ENCODE data around the gene GAMT. TPM values are rescaled to one million over a fixed set of nuclear protein-coding genes. Genes with fewer than 3 reads are reported as not detected.

Gene GAMT
- total RNA-seq, 2 experiments from 2014 or later: 21.0 to 21.1 TPM

DNA sequence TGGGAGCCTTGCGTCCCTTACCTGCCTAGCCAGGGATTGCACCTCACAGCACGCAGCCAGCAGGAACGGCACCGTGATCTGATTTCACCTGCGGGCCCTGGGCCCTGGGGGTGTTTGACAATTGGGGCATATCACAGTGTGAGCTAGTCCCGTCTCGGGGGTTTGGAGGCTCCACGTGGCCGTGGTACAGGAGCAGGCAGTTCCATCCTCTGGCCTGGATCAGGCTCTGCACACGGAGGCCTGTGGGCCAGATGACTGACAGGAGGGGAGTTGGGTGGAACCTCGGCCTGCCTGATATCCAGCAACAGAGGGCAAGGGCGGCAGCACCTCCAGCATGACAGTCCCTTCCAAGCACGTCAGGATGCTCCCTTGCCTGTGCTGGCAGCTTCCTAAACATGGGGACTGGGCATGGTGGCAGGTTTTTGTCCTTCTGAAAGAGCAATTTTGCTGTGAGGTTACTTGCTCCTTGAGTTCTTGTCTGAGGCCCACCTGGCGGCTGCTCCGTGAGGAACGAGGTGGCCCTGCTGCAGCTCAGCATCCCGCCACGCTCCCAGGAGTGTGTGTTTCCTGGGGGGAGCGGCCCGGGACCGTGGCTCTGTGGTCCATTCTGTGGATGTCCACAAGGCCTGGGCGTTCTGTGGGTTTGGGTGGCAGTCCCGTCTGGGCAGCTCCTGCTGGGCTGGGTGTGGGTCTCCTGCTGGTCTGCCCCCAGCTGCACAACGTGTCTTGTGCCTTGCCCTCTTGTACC is 30.6 kb upstream of the GAMT start:
- intact Hi-C loops (cut with micrococcal nuclease): no loop called here
- Mint-ChIP-seq H3K4me3 (no peak overlapping the region), H3K36me3 (peaks cover 22% of the 10 kb centered on the region), H3K27ac (no peak overlapping the region), H3K9me3 (no peaks in the 10 kb centered on the region), H3K27me3 (no peaks in the 10 kb centered on the region), H3K4me1 (ENCODE audit: low read depth) (no peaks in the 10 kb centered on the region)
- DNase-seq: no peak
- ChIA-PET CTCF (no interaction called here), POLR2A (no interaction called here)

DNA sequence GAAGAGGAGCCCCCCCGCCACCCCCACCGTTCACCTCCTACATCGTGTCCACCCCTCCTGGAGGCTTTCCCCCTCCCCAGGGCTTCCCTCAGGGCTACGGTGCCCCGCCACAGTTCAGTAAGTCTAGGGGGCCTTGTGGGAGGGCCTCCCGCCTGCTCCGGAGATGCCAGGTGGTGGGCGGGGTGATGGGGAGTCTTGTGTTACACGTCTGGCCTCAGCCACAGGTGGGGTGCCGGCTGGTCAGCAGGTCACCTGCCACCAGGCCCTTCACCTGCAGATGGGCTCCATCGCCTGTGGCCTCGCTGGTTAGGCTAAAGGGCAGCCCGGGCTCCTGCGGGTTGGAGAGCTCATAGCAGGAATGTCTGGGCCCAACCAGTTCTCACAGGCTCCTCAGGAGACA is 28.9 kb upstream of the GAMT start:
- Mint-ChIP-seq H3K27ac (no peak overlapping the region), H3K9me3 (no peaks in the 10 kb centered on the region), H3K4me1 (ENCODE audit: low read depth) (no peaks in the 10 kb centered on the region), H3K27me3 (no peaks in the 10 kb centered on the region), H3K36me3 (peaks cover 24% of the 10 kb centered on the region), H3K4me3 (no peak overlapping the region)
- CTCF ChIA-PET: no interaction called here
- no peak for DNase-seq
- POLR2A ChIA-PET: interaction anchor here (0.6 kb wide), 2 partner anchors 9 to 14 kb away, joined by 3 to 5 read pairs; no protein-coding TSS in a partner anchor
- intact Hi-C loops (cut with micrococcal nuclease): no loop called here

GRCh38 chr19:1429750-1430149 is 28.4 kb upstream of the GAMT start:
- DNase-seq: no peak
- Mint-ChIP-seq H3K27ac (no peak overlapping the region), H3K36me3 (peaks cover 27% of the 10 kb centered on the region), H3K27me3 (no peaks in the 10 kb centered on the region), H3K9me3 (no peaks in the 10 kb centered on the region), H3K4me1 (ENCODE audit: low read depth) (no peaks in the 10 kb centered on the region), H3K4me3 (no peak overlapping the region)
- intact Hi-C loops (cut with micrococcal nuclease): no loop called here
- CTCF ChIA-PET: no interaction called here
- POLR2A ChIA-PET: no interaction called here

DNA sequence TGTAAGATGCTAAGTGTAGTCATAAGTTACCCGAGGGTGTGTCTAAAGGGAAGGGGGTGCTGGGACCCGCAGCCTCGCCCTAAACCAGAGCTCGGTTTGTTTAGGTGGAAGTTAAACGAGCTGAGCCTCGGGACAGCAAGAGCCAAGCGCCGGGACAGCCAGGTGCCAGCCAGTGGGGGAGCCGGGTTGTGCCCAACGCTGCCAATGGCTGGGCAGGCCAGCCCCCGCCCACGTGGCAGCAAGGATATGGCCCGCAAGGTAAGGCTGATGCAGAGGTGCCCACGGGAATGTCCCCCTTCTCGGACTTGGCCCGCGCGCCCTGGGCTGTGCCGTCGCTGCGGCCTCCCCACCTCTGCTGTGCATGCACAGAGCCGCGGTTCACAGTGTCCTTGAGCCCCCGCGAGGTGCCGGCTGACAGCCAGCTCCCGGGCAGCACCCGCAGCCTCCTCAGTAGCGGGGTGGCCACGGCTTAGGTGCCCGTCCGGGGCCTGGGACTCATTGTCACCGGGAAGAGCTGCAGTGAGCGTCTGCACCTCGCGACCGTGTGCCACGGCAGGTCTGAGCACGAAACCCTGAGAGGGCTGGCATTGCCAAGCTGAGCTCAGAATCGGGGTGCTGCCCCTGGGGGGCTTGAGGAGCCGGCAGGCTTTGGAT is 27.5 kb upstream of the GAMT start:
- no peak for DNase-seq
- Mint-ChIP-seq H3K27ac (no peak overlapping the region), H3K9me3 (no peaks in the 10 kb centered on the region), H3K4me3 (no peak overlapping the region), H3K27me3 (no peaks in the 10 kb centered on the region), H3K4me1 (ENCODE audit: low read depth) (no peaks in the 10 kb centered on the region), H3K36me3 (peaks cover 29% of the 10 kb centered on the region)
- ChIA-PET POLR2A (no interaction called here), CTCF (no interaction called here)
- intact Hi-C loops (cut with micrococcal nuclease): no loop called here

- Mint-ChIP-seq H3K27ac (no peak overlapping the region), H3K4me1 (ENCODE audit: low read depth) (no peaks in the 10 kb centered on the region), H3K27me3 (no peaks in the 10 kb centered on the region), H3K4me3 (no peak overlapping the region), H3K9me3 (no peaks in the 10 kb centered on the region), H3K36me3 (peaks cover 34% of the 10 kb centered on the region)
- ChIA-PET CTCF (interaction anchor here (1.2 kb wide), 1 partner anchor 148 kb away, joined by 4 read pairs; no protein-coding TSS in a partner anchor), POLR2A (interaction anchor here (0.7 kb wide), 1 partner anchor 14 kb away, joined by 5 read pairs; no protein-coding TSS in a partner anchor)
- DNase-seq: no peak
- intact Hi-C loops (cut with micrococcal nuclease): no loop called here
Measured at GRCh38 chr19:1427221-1427920, 26.0 kb upstream of the GAMT start.

- Mint-ChIP-seq H3K4me3 (no peak overlapping the region), H3K9me3 (no peaks in the 10 kb centered on the region), H3K4me1 (ENCODE audit: low read depth) (no peaks in the 10 kb centered on the region), H3K27ac (no peak overlapping the region), H3K27me3 (no peaks in the 10 kb centered on the region), H3K36me3 (peaks cover 34% of the 10 kb centered on the region)
- intact Hi-C loops (cut with micrococcal nuclease): no loop called here
- ChIA-PET CTCF (interaction anchor here (0.6 to 1.2 kb wide), 2 partner anchors 64 to 147 kb away, joined by 3 to 4 read pairs; partner anchors contain the start of gene REEP6), POLR2A (no interaction called here)
- DNase-seq: no peak
Measured at GRCh38 chr19:1426736-1427135, 25.4 kb upstream of the GAMT start.

DNA sequence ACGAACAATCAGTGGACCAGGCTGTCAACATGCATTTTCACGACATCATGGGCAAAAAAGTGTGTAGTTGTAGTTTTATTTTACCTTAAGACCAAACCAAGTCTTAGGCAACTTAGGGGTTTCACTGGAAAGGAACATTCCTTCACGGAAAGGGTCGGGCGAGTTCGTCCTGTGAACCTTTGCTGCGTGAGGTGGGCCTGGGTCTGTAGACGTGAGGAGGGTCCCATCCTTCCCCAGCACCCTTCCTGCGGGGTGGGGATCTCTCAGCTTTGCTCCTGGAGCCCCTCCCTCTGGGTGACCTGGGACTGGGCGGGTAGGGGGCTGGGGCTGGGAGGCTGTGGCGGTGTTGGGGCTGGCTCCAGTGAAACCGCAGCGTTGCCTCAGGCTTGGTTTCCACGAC is 24.6 kb upstream of the GAMT start:
- Mint-ChIP-seq H3K9me3 (no peaks in the 10 kb centered on the region), H3K36me3 (peaks cover 36% of the 10 kb centered on the region), H3K27ac (no peak overlapping the region), H3K4me3 (no peak overlapping the region), H3K27me3 (no peaks in the 10 kb centered on the region), H3K4me1 (ENCODE audit: low read depth) (no peaks in the 10 kb centered on the region)
- DNase-seq: no peak
- ChIA-PET POLR2A (no interaction called here), CTCF (no interaction called here)
- intact Hi-C loops (cut with micrococcal nuclease): no loop called here

- no peak for DNase-seq
- Mint-ChIP-seq H3K36me3 (peaks cover 37% of the 10 kb centered on the region), H3K27me3 (no peaks in the 10 kb centered on the region), H3K9me3 (no peaks in the 10 kb centered on the region), H3K27ac (no peak overlapping the region), H3K4me3 (no peak overlapping the region), H3K4me1 (ENCODE audit: low read depth) (no peaks in the 10 kb centered on the region)
- intact Hi-C loops (cut with micrococcal nuclease): no loop called here
- POLR2A ChIA-PET: no interaction called here
- CTCF ChIA-PET: no interaction called here
Measured at GRCh38 chr19:1425102-1425837, 23.9 kb upstream of the GAMT start.

- Mint-ChIP-seq H3K36me3 (peaks cover 41% of the 10 kb centered on the region), H3K4me3 (no peak overlapping the region), H3K27ac (no peak overlapping the region), H3K27me3 (no peaks in the 10 kb centered on the region), H3K4me1 (ENCODE audit: low read depth) (no peaks in the 10 kb centered on the region), H3K9me3 (no peaks in the 10 kb centered on the region)
- POLR2A ChIA-PET: no interaction called here
- DNase-seq: no peak
- CTCF ChIA-PET: interaction anchor here (0.6 kb wide), 1 partner anchor 402 kb away, joined by 3 read pairs; no protein-coding TSS in a partner anchor
- intact Hi-C loops (cut with micrococcal nuclease): no loop called here
Measured at GRCh38 chr19:1424192-1424955, 23.0 kb upstream of the GAMT start.

DNA sequence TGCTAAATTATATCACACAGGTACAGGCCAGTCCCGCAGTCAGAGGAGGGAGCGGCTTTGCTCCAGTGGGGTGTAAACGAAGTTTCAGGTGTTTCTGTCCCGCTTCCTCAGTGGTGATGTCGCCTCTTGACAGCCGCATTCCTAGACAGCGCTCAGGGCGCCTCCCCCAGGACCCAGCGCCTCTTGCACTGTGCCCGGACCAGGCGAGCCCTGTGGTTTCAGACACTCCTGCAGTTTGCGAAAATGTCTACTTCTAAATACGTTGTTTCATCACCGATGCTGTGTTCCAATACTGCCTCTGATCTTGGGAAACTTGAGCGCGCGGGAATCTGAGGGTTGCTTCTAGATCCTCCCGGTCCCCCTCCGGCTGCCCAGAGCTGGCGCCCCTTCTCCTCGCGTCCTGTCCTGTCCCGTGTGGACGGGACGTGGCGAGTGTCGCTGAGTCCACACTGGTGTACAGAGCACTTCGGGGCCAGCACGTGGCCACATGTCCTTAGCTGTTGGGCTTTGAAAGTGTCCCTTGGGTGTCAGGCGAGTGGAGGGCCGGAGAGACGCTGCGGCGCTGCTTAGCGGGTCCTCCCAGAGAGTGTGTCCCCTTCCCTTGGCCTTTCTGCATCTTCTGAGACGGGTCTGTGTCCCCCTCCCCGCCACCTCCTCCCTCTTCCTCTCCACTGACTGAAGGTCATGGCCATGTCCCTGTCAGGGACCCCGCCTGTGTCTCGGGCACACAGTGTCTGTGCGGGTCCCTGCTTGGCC is 22.3 kb upstream of the GAMT start:
- Mint-ChIP-seq H3K9me3 (no peaks in the 10 kb centered on the region), H3K4me3 (no peak overlapping the region), H3K27ac (no peak overlapping the region), H3K4me1 (ENCODE audit: low read depth) (no peaks in the 10 kb centered on the region), H3K36me3 (peaks cover 46% of the 10 kb centered on the region), H3K27me3 (no peaks in the 10 kb centered on the region)
- ChIA-PET CTCF (interaction anchor here (0.6 kb wide), 1 partner anchor 402 kb away, joined by 3 read pairs; no protein-coding TSS in a partner anchor), POLR2A (no interaction called here)
- intact Hi-C loops (cut with micrococcal nuclease): no loop called here
- no peak for DNase-seq

DNA sequence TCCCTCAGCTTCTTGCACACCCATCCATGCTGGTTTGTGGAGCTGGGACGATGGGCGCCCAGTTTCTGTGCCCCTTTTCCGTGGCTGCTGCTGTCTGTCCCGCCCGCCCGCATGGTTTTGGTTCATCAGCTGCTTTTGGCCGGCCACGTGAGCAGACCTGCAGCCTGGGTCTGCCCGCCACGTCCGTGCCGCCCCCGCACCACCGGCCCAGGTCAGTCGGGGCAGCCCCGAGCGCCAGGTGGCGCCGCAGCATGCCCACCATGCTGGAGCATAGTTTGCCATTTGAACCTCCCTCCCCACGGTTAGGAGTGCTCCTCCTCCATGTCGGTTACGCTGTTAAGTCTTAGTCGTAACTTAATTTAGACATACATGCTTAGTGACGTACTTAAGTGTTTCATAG is 21.6 kb upstream of the GAMT start:
- Mint-ChIP-seq H3K36me3 (peaks cover 43% of the 10 kb centered on the region), H3K27ac (no peak overlapping the region), H3K9me3 (no peaks in the 10 kb centered on the region), H3K4me3 (no peak overlapping the region), H3K4me1 (ENCODE audit: low read depth) (no peaks in the 10 kb centered on the region), H3K27me3 (no peaks in the 10 kb centered on the region)
- intact Hi-C loops (cut with micrococcal nuclease): no loop called here
- ChIA-PET POLR2A (no interaction called here), CTCF (no interaction called here)
- DNase-seq: no peak
